D721Med (cell line): ENCODE data around the gene CAPN10.

ENCODE experiments used
- DNase-seq: peaks from one replicate; pipeline ENCODE4 v3.0.0; 2011; ENCODE audit warnings: low spot score; ENCODE audit not compliant: insufficient read length
- FAIRE-seq: peaks from 2 replicates; lab custom pipeline; 2011; peaks lifted over from hg19 to GRCh38; lab: Jason Lieb, UNC
- CTCF ChIP-seq: IDR thresholded peaks from 2 replicates; pipeline ENCODE4 v1.5.1; 2012; ENCODE audit warnings: mild to moderate bottlenecking, control low read depth; ENCODE audit not compliant: insufficient read depth; ENCODE audit errors: missing control alignments

The CAPN10 gene

GRCh38 chr2:240593026-240593702, 6.6 kb downstream of the CAPN10 start:
- no peak for FAIRE-seq
- no peak for DNase-seq
- no peak for TF ChIP-seq CTCF

- TF ChIP-seq CTCF: no peak
- DNase-seq (no peak), FAIRE-seq (no peak)
These were observed 7.3 kb downstream of the CAPN10 start for GRCh38 chr2:240593703-240594451.

- TF ChIP-seq CTCF: no peak
- FAIRE-seq: no peak
- no peak for DNase-seq
These were observed 8.2 kb downstream of the CAPN10 start for GRCh38 chr2:240594511-240595380.

- FAIRE-seq (no peak), DNase-seq (peak; percentile 61)
- TF ChIP-seq CTCF: peak; percentile 20
These were observed 9.0 kb downstream of the CAPN10 start for GRCh38 chr2:240595381-240596079.

GRCh38 chr2:240596080-240596460, 9.5 kb downstream of the CAPN10 start:
- FAIRE-seq: no peak
- no peak for DNase-seq
- TF ChIP-seq CTCF: no peak

- DNase-seq: no peak
- TF ChIP-seq CTCF: no peak
- FAIRE-seq: no peak
These were observed 10.0 kb downstream of the CAPN10 start for GRCh38 chr2:240596491-240596931.
